ENCODE results near the gene GNG7. TPM values are rescaled to one million over a fixed set of nuclear protein-coding genes. Genes with fewer than 3 reads are reported as not detected.

GNG7 gene
- total and polyA plus RNA-seq, 12 donors = 0.83 to 16.5 (median 7.8) TPM

- DNase-seq = no peak
- WGBS, 4 donors = 0 to 7% (median 1%) methylated on average over 4 to 58 of the region's 100 CpGs
- TF ChIP-seq CTCF (IDR thresholded peaks at IDR 0.05) = no peak
- TF ChIP-seq POLR2A (IDR thresholded peaks at IDR 0.05) = no peak
- Histone ChIP-seq H3K27ac (no peak within 1 kb of the TSS), H3K36me3 (replicated peaks in 1 of 2) (no peaks in the 10 kb centered on the region), H3K4me3 (peak within 1 kb of the TSS in 1 of 4 donors; percentile 54), H3K4me1 (replicated peaks in 1 of 2) (peaks cover 12 to 24% of the 10 kb centered on the region in 2 donors), H3K9me3 (replicated peaks in 1 of 3) (no peaks in the 10 kb centered on the region), H3K27me3 (no peaks in the 10 kb centered on the region)
- intact Hi-C loops (cut with DNase I) = no loop called here
Measured at GRCh38 chr19:2720777-2721569, 18.5 kb upstream of the GNG7 start, which contains the start of gene DIRAS1. TSS of gene DIRAS1 (minus strand) at chr19:2721372. CDS start at chr19:2717806, 3,566 bp downstream.

- intact Hi-C loops (cut with DNase I) = no loop called here
- TF ChIP-seq POLR2A (IDR thresholded peaks at IDR 0.05) = no peak
- peak in 1 of 6 experiments; percentile 11 for TF ChIP-seq CTCF (IDR thresholded peaks at IDR 0.05)
- Histone ChIP-seq H3K9me3 (replicated peaks in 1 of 3) (no peaks in the 10 kb centered on the region), H3K27me3 (no peaks in the 10 kb centered on the region), H3K27ac (no peak overlapping the region), H3K36me3 (replicated peaks in 1 of 2) (no peaks in the 10 kb centered on the region), H3K4me3 (peak overlapping the region in 1 of 4 donors; percentile 54), H3K4me1 (replicated peaks in 1 of 2) (peaks cover 12 to 24% of the 10 kb centered on the region in 2 donors)
- 5 to 17% (median 14%) methylated on average over 11 to 37 of the region's 37 CpGs for WGBS, 4 donors
- no peak for DNase-seq
Measured at GRCh38 chr19:2719920-2720776, 17.7 kb upstream of the GNG7 start.

- intact Hi-C loops (cut with DNase I) = no loop called here
- H3K27me3 ChIP-seq = no peaks in the 10 kb centered on the region
- no peak for TF ChIP-seq CTCF (IDR thresholded peaks at IDR 0.05)
- no peak for TF ChIP-seq POLR2A (IDR thresholded peaks at IDR 0.05)
- H3K36me3 ChIP-seq (replicated peaks in 1 of 2) = no peaks in the 10 kb centered on the region
- peaks cover 12 to 24% of the 10 kb centered on the region in 2 donors for H3K4me1 ChIP-seq (replicated peaks in 1 of 2)
- H3K27ac ChIP-seq = no peak overlapping the region
- no peaks in the 10 kb centered on the region for H3K9me3 ChIP-seq (replicated peaks in 1 of 3)
- 54 to 71% (median 63%) methylated on average over 4 to 7 of the region's 7 CpGs for WGBS, 4 donors
- no peak for DNase-seq
- H3K4me3 ChIP-seq = no peak overlapping the region
Measured at GRCh38 chr19:2719232-2719735, 16.8 kb upstream of the GNG7 start.

Measured in adrenal gland (tissue), 12 donors.